ENCODE results near the gene RXRA. TPM values are rescaled to one million over a fixed set of nuclear protein-coding genes. Genes with fewer than 3 reads are reported as not detected.

Gene RXRA
- total and polyA plus RNA-seq, 7 donors = 37.7 to 192 (median 139) TPM

DNA sequence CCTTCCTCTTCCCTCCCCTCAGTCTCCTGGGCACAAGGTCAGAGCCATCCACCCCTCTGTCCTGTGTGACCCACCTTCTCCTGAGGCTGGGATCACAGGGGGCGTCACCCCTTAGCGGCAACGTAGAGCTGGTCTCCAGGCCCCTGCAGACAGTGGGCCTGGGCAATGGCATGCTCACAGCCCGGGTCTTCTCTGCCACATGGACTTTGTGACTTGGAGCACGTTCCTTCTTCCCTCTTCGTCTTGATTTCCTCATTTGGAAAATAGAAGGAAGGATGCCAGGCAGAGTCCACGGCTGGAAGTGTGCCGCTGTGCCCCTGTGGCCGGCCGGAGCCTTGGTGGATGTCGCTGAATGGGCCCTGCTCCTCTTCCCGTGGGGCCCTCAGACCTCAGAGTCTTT is 10.0 kb downstream of the RXRA start:
- DNase-seq = no peak
- Histone ChIP-seq H3K27me3 (ENCODE audit: insufficient read depth in 3 of 3, low read length in 2 of 3) (no peaks in the 10 kb centered on the region), H3K4me1 (peaks cover 90% of the 10 kb centered on the region), H3K9me3 (no peaks in the 10 kb centered on the region), H3K36me3 (ENCODE audit: insufficient read depth in 1 of 2, low read depth in 1 of 2) (no peaks in the 10 kb centered on the region), H3K27ac (peak overlapping the region; percentile 97), H3K4me3 (peak overlapping the region; percentile 37)
- intact Hi-C loops (cut with DNase I) = no loop called here
- WGBS, 3 donors = 31 to 48% (median 33%) methylated on average over 12 of the region's 12 CpGs
- peak in 1 of 4 donors; percentile 14 for ATAC-seq
- TF ChIP-seq, protein P1, sequence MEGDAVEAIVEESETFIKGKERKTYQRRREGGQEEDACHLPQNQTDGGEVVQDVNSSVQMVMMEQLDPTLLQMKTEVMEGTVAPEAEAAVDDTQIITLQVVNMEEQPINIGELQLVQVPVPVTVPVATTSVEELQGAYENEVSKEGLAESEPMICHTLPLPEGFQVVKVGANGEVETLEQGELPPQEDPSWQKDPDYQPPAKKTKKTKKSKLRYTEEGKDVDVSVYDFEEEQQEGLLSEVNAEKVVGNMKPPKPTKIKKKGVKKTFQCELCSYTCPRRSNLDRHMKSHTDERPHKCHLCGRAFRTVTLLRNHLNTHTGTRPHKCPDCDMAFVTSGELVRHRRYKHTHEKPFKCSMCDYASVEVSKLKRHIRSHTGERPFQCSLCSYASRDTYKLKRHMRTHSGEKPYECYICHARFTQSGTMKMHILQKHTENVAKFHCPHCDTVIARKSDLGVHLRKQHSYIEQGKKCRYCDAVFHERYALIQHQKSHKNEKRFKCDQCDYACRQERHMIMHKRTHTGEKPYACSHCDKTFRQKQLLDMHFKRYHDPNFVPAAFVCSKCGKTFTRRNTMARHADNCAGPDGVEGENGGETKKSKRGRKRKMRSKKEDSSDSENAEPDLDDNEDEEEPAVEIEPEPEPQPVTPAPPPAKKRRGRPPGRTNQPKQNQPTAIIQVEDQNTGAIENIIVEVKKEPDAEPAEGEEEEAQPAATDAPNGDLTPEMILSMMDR (IDR thresholded peaks at IDR 0.05) = no peak

DNA sequence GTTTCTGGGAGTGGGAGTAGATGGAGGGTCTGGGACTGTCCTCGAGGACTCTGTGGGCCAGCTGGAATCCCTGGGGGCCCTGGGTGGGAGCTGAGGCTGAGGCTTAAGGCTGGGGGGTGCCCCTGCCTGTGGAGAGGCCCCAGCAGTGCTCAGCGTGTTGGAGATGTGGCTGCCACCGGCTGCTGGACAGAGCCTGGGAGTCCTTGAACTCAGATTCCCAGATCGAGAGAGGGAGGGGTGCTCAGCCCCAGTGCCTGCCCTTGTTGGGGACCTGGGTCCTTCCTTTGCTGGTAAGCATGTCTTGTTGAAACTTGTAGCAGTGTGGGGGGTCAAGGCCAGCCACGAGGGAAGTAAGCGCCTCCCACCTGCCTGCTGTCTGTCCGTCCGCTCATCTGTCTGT is 10.7 kb downstream of the RXRA start:
- Histone ChIP-seq H3K27me3 (ENCODE audit: insufficient read depth in 3 of 3, low read length in 2 of 3) (no peaks in the 10 kb centered on the region), H3K4me3 (no peak overlapping the region), H3K9me3 (no peaks in the 10 kb centered on the region), H3K27ac (peak overlapping the region; percentile 97), H3K36me3 (ENCODE audit: insufficient read depth in 1 of 2, low read depth in 1 of 2) (no peaks in the 10 kb centered on the region), H3K4me1 (peaks cover 90% of the 10 kb centered on the region)
- TF ChIP-seq, protein P1 (IDR thresholded peaks at IDR 0.05) = no peak
- 70 to 79% (median 72%) methylated on average over 7 to 8 of the region's 8 CpGs for WGBS, 3 donors
- intact Hi-C loops (cut with DNase I) = no loop called here
- ATAC-seq (no peak), DNase-seq (no peak)

DNA sequence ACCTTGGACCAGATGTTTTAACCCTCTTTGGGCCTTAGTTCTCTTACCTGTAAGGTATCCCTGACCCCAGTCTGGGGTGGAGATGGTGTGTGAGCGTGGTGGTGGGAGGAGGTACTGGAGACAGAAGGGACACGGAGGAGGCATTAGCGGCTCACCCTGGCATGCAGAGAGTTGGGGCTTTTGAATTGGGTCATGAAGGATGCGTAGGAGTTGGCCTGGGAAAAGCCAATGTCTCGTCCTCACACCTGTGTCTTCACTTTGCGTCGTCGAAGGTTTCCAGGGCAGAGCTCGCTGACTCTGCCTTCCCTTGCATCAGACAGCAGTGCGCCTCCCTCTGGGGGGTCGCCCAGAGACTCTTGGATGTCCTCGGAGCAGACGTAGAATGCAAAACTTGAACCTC is 11.2 kb downstream of the RXRA start:
- Histone ChIP-seq H3K27ac (no peak overlapping the region), H3K4me1 (peaks cover 92% of the 10 kb centered on the region), H3K27me3 (ENCODE audit: insufficient read depth in 3 of 3, low read length in 2 of 3) (no peaks in the 10 kb centered on the region), H3K9me3 (no peaks in the 10 kb centered on the region), H3K4me3 (no peak overlapping the region), H3K36me3 (ENCODE audit: insufficient read depth in 1 of 2, low read depth in 1 of 2) (no peaks in the 10 kb centered on the region)
- ATAC-seq = no peak
- TF ChIP-seq, protein P1 (IDR thresholded peaks at IDR 0.05) = no peak
- WGBS, 3 donors = 90 to 93% (median 92%) methylated on average over 13 of the region's 13 CpGs
- DNase-seq = no peak
- intact Hi-C loops (cut with DNase I) = no loop called here

DNA sequence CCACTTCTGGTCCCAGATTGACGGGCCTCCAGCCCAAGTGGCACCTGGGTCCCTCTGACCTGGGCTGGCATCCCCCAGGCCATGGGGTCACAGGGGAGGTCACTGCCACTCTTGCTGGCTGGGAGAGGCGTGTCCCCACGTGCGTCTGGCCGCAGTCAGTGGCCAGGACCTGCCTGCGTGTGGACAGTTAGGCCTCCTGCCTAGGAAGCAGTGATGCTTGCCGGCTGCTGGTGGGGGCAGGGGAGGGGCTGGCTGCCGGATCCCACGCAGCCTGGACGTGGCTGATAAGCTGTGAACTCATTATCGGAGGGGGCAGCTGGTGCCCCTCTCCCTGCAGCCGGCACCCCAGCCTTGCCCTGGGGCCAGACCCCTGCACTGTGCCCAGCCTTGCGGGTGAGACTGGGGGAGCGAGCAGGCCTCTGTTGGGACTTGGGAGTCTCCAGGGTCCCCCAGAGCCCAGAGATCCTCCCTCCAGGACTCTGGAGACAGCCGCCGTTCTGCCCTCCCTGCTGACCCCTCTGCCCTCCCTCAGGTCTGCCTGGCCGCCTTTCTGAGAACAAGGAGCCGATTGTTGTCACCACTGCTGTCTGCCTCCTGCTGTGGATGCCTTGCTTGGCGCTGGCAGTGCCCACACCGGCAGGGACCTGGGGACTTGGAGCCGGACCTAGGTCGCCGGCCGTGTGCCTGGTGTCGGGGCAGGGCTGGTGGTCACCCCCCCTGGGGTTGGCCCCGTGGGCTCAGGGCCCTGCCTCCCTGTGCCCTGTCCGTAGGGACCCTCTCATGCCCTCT is 12.3 kb downstream of the RXRA start:
- Histone ChIP-seq H3K4me1 (peaks cover 92% of the 10 kb centered on the region), H3K4me3 (peak overlapping the region; percentile 42), H3K27ac (peak overlapping the region; percentile 73), H3K9me3 (no peaks in the 10 kb centered on the region), H3K36me3 (ENCODE audit: insufficient read depth in 1 of 2, low read depth in 1 of 2) (no peaks in the 10 kb centered on the region), H3K27me3 (ENCODE audit: insufficient read depth in 3 of 3, low read length in 2 of 3) (no peaks in the 10 kb centered on the region)
- TF ChIP-seq, protein P1 (IDR thresholded peaks at IDR 0.05) = no peak
- peak; percentile 4 to 35 (median 32) for ATAC-seq
- no peak for DNase-seq
- intact Hi-C loops (cut with DNase I) = no loop called here
- 12 to 15% (median 14%) methylated on average over 20 to 27 of the region's 27 CpGs for WGBS, 3 donors

All from psoas muscle (tissue), 8 donors.